Motor neuron (in vitro differentiated cells): ENCODE results near the gene MORN1. TPM values are rescaled to one million over a fixed set of nuclear protein-coding genes. Genes with fewer than 3 reads are reported as not detected.

ENCODE experiments used
- ATAC-seq, 8 experiments: fragments of 200-7000 bp; cut with Tn5 transposase; replicated peaks in 6 of 8; 2 replicates each; pipeline ENCODE4 v1.8.0; 2021; ENCODE audit warnings: mild to moderate bottlenecking in 8 of 8, moderate library complexity in 8 of 8
- H3K27ac ChIP-seq, 2 donors: fragments of 250-450 bp; sonication (Bioruptor Pico); 2 replicates each; pipeline ENCODE4 v1.9.0; 2021; ENCODE audit warnings: antibody characterized with exemption in 2 of 2, mild to moderate bottlenecking in 2 of 2, moderate library complexity in 1 of 2
- H3K4me1 ChIP-seq, 2 donors: fragments of 250-450 bp; sonication (Bioruptor Pico); replicated peaks in 1 of 2; 2 replicates each; pipeline ENCODE4 v1.6.1; 2021; ENCODE audit warnings: antibody characterized with exemption in 2 of 2, mild to moderate bottlenecking in 2 of 2, moderate library complexity in 1 of 2
- H3K4me3 ChIP-seq, 5 donors: fragments of 250-450 bp; sonication (Bioruptor Pico); 2 replicates each; pipeline ENCODE4 v1.9.0; 2021; ENCODE audit warnings: antibody characterized with exemption in 5 of 5, mild to moderate bottlenecking in 5 of 5, moderate library complexity in 4 of 5
- whole genome bisulfite sequencing, 10 experiments: fragments of 450-650 bp; shearing (Covaris generic); methylation state at CpG; one replicate each; pipeline ENCODE4 v1.0.0; 2022; 5-methylcytosine and 5-hydroxymethylcytosine counted together
- in situ Hi-C, 9 experiments: fragments of 400-800 bp; cut with MboI; loops; one replicate each; pipeline ENCODE4 v1.15.0; 2021; ENCODE audit warnings: low sequenced_read_pairs in 9 of 9, low pct_unique_long_range_greater_than_20kb in 2 of 9; ENCODE audit not compliant: unreplicated experiment in 9 of 9
- total RNA-seq, 8 experiments: library from RNA; unstranded; fragments of 300-600 nt; gene quantifications; 2 replicates each; pipeline versions ENCODE4 v1.2.3 to v1.2.4, GENCODE V29; 2022

The MORN1 gene
- total RNA-seq, 8 experiments from 2014 or later = 13.5 to 28.6 (median 21.8) TPM

DNA sequence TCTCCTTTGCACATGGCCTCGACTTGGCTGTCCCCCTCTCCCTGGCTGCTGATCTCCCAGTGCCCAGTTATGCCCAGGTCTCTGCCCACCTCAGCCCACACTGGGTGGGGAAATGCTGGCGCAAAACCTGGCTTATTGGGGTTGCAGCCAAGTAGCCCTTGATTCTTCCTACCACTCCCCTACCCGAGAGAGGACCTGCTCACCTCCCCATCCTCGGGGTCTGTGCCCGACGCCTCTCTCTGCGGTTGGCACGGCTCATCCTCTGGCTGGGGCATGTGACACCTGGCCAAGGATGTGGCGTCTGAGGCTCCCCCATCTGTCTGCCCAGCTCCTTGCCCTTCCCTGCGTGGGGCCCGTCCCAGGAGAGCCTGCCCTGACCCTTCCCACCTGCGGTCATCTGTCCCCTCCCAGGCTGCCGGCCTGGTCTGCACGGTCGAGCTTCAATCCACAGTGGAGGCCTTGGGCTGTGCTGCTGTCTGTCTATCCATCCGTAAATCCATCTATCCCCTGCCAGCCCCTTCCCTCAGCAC, 27.5 kb upstream of the MORN1 start:
- ATAC-seq = no peak
- no peak overlapping the region for H3K27ac ChIP-seq
- in situ Hi-C loops = loop anchor here in 6 of 9 experiments (10.0 to 25.0 kb wide), 5 partner anchors 118 to 1018 kb away; partner anchors contain the start of genes HES5 (in 2 of the 6) and PANK4 (in 2 of the 6)
- H3K4me3 ChIP-seq = no peak overlapping the region
- WGBS, 10 experiments = 20 to 82% (median 66%) methylated on average over 1 to 9 of the region's 16 CpGs; no CpG with 5 or more reads in 4 of the 10 experiments
- H3K4me1 ChIP-seq = peaks cover 9 to 18% of the 10 kb centered on the region in 2 donors

DNA sequence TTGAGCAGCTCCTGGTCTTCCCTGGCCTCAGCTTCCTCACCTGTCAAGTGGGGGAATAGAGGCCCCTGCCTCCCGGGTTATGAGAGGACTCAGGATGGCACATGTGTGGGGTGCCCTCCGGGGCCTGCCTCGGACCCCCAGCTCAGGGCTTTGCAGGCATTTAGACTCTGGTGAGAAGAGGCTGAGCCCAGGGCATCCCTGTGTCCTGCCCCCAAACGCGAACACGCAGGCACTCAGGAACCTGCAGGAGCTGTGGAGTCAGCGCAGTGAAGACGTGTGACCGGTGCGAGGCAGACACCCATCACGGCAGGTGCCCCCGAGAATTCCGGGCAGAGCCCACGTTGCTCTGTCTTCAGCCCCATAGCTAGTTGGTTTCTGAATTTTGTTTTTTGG, 26.5 kb upstream of the MORN1 start:
- no peak for ATAC-seq
- H3K4me3 ChIP-seq = no peak overlapping the region
- in situ Hi-C loops = loop anchor here in 6 of 9 experiments (10.0 to 25.0 kb wide), 5 partner anchors 119 to 1019 kb away; partner anchors contain the start of genes HES5 (in 2 of the 6) and PANK4 (in 2 of the 6)
- peaks cover 17 to 27% of the 10 kb centered on the region in 2 donors for H3K4me1 ChIP-seq
- 76% methylated on average over 8 of the region's 14 CpGs; no CpG with 5 or more reads in 9 of the 10 experiments for WGBS, 10 experiments
- no peak overlapping the region for H3K27ac ChIP-seq

DNA sequence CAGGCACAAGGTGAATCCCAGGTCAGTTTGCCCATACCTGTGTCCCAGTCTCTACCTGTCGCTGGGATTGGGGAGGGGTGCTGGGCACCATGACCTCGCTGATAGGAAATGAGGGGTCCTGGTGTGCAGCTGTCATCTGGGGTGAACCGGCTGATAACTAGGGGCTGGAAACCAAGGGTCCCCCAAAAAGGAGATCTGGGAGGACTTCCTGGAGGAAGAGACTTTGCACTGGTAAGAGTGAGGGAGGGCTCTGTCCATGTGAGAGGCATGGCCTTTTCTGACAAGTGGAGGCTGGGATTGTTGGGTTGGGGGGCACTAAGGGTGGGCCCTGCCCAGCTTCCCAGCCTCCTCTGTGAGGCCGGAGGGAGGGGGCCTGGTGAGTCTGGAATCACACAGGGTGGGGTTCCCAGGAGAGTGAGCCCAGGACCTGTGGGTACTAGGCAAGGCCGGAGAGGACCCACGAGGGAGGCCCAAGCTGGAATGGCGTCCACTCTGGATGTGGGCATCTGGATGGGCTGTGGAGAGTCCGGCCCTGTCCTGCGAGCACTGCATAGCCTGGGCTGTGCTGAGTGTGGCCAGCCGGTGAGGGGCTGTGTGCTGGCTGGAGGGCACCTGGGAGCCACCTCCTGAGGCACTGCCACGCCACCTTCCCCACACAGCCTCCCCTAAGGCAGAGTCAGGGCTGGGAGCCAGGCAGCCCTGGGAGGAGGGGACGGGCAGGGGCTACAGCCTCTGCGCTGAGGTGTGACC, 25.9 kb upstream of the MORN1 start:
- Histone ChIP-seq H3K27ac (no peak overlapping the region), H3K4me3 (no peak overlapping the region), H3K4me1 (peaks cover 17 to 27% of the 10 kb centered on the region in 2 donors)
- ATAC-seq = no peak
- 42 to 100% (median 83%) methylated on average over 1 to 6 of the region's 13 CpGs; no CpG with 5 or more reads in 4 of the 10 experiments for WGBS, 10 experiments
- in situ Hi-C loops = loop anchor here in 6 of 9 experiments (10.0 to 25.0 kb wide), 5 partner anchors 120 to 1020 kb away; partner anchors contain the start of genes HES5 (in 2 of the 6) and PANK4 (in 2 of the 6)

DNA sequence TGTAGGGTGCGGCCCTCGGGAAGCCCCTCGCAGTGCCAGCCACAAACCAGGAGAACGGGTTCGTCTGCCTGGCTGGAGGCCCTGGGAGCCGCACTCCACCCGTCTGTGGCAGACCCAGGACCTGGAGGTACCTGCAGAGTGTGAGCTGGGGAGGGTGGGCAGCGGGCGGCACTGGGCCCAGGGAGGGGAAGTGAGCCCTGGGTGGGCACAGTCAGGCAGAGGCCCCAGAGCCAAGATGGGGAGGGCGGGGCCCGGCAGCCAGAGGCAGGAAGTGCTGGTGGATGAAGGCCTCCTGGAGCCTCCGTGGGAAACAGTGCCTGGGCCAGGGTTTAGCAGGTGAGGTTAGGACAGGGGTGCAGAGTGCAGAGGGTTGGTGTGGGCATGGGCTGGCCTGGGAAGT, 25.0 kb upstream of the MORN1 start:
- ATAC-seq = no peak
- Histone ChIP-seq H3K27ac (no peak overlapping the region), H3K4me3 (no peak overlapping the region), H3K4me1 (peaks cover 21 to 30% of the 10 kb centered on the region in 2 donors)
- in situ Hi-C loops = loop anchor here in 6 of 9 experiments (10.0 to 25.0 kb wide), 5 partner anchors 121 to 1021 kb away; partner anchors contain the start of genes HES5 (in 2 of the 6) and PANK4 (in 2 of the 6)
- WGBS, 10 experiments = no CpG with 5 or more reads among the region's 12 CpGs

DNA sequence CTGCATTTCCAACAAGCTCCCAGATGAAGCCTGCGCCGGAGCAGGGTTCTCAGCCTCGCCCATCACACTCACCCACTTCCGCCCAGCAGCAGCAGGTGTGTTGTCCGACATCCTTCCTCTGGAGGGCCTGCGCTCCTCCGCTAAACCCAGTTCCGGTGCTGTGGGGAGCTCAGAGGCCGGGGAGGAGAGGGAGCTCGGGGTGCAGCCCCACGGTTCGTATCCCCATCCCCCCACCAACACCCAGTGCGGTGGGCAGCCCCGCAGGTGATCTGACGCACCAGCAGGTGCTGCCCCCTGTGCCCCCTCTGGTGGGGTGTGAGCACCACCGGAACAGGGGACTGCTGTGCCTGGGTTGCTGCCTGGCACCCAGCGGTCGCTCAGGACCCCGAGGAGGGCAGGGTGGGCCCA, 24.5 kb upstream of the MORN1 start:
- WGBS, 10 experiments = 89 to 90% methylated on average over 6 to 8 of the region's 19 CpGs; no CpG with 5 or more reads in 8 of the 10 experiments
- H3K4me3 ChIP-seq = no peak overlapping the region
- peaks cover 23 to 32% of the 10 kb centered on the region in 2 donors for H3K4me1 ChIP-seq
- in situ Hi-C loops = loop anchor here in 6 of 9 experiments (10.0 to 25.0 kb wide), 5 partner anchors 121 to 1021 kb away; partner anchors contain the start of genes HES5 (in 2 of the 6) and PANK4 (in 2 of the 6)
- no peak for ATAC-seq
- no peak overlapping the region for H3K27ac ChIP-seq

DNA sequence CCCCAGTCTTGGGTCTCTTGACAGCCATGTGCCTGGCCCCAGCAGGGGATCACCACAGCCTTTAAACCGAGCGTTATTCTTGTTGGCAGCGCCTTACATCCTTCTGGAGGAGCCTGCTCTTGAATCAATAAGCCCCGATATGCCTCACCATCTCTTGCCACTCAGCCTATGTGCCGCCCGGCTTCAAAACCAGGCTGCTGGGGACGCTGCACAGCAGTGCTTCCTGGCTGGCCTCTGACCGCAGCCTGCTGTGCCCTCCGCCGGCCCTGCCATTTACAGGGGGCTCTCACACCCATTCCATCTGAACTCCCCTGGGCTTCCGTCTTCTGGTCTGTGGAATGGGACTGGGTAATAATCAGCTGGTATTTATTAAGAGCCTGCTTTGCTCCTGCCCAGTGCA, 24.0 kb upstream of the MORN1 start:
- Histone ChIP-seq H3K4me1 (peaks cover 23 to 32% of the 10 kb centered on the region in 2 donors), H3K4me3 (no peak overlapping the region), H3K27ac (no peak overlapping the region)
- WGBS, 10 experiments = 7 to 80% (median 58%) methylated on average over 2 to 4 of the region's 11 CpGs; no CpG with 5 or more reads in 7 of the 10 experiments
- in situ Hi-C loops = loop anchor here in 6 of 9 experiments (10.0 to 25.0 kb wide), 5 partner anchors 122 to 1022 kb away; partner anchors contain the start of genes HES5 (in 2 of the 6) and PANK4 (in 2 of the 6)
- no peak for ATAC-seq

DNA sequence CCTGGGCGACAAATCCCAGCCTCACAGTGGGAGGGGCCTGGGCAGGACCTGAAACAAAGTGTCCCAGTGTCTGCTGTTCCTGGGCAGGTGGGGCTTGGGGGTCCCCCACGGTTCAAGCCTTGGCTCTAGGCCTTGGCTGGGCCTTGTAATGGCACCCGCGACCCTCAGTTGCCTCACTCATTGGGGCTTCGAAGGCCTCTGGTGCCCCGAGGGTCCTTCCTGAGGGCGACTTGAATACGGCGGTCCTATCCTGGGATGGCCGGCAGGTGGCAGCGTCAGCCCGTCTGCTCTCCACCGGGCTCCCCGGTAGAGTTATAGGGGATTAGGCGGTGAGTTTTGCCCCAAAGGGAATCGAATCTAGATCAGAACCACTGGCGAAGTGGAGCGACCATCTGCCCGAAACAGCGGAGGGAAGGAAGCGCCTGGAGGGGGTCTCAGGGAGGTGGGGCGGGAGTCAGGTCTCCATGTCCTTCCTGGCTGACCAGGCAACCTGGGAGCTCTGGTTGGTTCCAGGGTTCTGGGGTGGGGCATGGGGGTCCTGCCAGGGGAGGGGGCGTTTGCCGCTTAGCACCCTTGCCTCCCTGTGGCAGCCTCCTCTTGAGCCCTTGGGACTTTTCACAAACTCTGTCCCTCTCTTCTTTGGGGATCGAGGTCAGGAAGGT, 23.1 kb upstream of the MORN1 start:
- in situ Hi-C loops = loop anchor here in 6 of 9 experiments (10.0 to 25.0 kb wide), 5 partner anchors 123 to 1023 kb away; partner anchors contain the start of genes HES5 (in 2 of the 6) and PANK4 (in 2 of the 6)
- Histone ChIP-seq H3K27ac (no peak overlapping the region), H3K4me1 (peaks cover 23 to 30% of the 10 kb centered on the region in 2 donors), H3K4me3 (no peak overlapping the region)
- ATAC-seq = peak; percentile 2 to 24 (median 20)
- 0 to 6% (median 2%) methylated on average over 2 to 19 of the region's 25 CpGs; no CpG with 5 or more reads in 6 of the 10 experiments for WGBS, 10 experiments

DNA sequence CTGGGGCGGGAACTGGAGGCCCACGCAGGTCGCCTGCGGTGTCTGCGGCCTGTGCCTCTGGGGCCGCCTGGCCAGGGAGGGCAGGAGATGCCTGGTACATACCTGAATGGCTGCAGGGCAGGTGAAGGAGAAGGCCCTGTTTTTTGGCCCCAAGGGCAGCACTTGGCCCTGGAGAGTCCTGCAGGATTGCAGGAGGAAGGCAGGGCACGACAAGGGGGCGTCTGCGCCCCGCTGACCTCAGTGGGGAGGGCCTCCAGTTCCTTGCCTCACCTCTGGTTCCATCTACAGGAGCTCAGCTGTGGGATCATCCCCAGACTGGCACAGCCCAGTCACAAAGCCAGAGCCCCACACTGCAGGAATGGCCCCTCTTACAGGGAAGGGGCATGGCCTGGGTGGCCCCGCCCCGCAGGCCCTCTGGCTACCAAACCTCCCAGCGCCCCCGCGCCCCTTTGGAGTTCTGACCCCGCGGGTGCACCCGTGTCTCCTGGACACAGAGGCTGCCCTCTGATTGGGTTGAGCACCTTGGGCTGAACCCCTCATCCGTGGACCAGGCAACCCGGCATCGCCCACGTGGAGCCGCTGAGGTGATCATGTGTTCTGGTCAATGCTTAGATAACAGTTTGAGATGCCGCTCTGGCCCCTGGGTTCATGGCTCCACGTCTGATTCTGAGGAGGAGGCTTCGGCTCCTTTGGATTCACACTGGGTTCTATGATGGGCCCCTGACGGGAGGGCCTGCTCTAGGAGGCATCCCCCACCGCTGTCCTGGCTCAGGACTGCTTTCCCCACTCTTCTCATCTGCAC, 22.3 kb upstream of the MORN1 start:
- H3K4me3 ChIP-seq = peak overlapping the region; percentile 77 to 99 (median 98)
- ATAC-seq = no peak
- in situ Hi-C loops = loop anchor here in 6 of 9 experiments (10.0 to 25.0 kb wide), 5 partner anchors 124 to 1024 kb away; partner anchors contain the start of genes HES5 (in 2 of the 6) and PANK4 (in 2 of the 6)
- H3K4me1 ChIP-seq = peaks cover 23 to 28% of the 10 kb centered on the region in 2 donors
- H3K27ac ChIP-seq = no peak overlapping the region
- 40 to 67% (median 49%) methylated on average over 1 to 15 of the region's 28 CpGs; no CpG with 5 or more reads in 5 of the 10 experiments for WGBS, 10 experiments

DNA sequence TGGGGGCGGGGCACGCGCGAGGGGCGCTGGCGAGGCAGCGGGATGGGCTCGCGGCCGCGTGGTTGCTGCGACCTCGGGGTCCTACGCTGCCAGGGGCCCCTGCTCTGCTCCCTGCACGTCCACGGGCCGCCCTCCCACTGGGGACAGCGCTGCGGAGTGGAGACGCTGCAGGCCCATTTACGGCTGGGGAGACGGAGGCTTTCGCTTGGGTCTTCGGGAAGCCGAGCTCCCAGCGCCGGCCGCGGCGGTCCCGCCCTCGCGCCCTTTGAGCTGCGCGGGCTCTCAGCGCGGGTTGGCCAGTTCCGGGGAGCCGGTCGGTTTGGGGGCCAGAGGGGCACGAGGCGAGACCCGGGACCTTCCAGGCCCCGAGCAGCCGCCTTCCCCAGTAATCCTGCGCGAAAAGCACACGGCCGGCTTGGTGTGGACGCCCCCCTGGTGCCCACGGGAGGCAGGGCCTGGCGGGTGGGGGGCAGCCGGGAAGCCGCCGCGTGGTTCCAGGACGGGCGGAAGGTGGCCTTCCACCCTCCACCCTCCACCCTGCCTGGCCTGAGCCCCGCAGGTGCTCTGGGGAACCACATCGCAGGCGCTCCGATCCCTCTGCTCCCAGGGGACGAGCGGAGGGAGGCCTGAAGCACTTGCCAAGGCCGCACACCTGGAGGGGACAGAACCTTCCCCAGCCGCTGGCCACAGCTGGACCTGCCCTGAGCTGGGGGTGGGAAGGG, 21.6 kb upstream of the MORN1 start:
- WGBS, 10 experiments = 0% methylated on average over 6 to 12 of the region's 66 CpGs; no CpG with 5 or more reads in 8 of the 10 experiments
- peak; percentile 0 to 58 (median 10) for ATAC-seq
- peaks cover 23 to 24% of the 10 kb centered on the region in 2 donors for H3K4me1 ChIP-seq
- peak overlapping the region; percentile 77 to 99 (median 98) for H3K4me3 ChIP-seq
- peak overlapping the region; percentile 46 to 71 for H3K27ac ChIP-seq
- in situ Hi-C loops = loop anchor here in 6 of 9 experiments (10.0 to 25.0 kb wide), 5 partner anchors 124 to 1024 kb away; partner anchors contain the start of genes HES5 (in 2 of the 6) and PANK4 (in 2 of the 6)

DNA sequence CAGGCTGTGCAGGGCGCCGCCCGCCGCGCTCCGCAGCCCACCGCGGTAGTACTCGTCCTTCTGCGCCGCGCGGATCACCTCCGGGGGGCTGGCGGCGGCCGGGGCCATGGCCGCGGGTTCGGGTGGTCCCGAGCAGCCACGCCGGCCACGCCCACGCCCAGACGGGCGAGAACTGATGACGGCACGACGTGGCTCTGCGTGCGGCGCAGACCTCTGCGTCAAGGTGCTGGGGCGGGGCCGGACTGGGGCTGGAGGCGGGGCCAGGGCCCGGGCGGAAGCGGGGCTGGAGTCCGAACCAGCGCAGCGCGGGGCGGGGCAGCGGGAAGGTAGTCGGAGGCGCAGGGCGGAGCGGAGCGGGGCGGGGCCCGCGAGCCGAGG, 21.0 kb upstream of the MORN1 start, which contains the start of gene PEX10:
Gene PEX10, minus strand, starts transcription at position 170 of the 378 bp plus-strand sequence. Its CDS starts 62 bp downstream, at position 108.
- in situ Hi-C loops = loop anchor here in 6 of 9 experiments (10.0 to 25.0 kb wide), 5 partner anchors 125 to 1025 kb away; partner anchors contain the start of genes HES5 (in 2 of the 6) and PANK4 (in 2 of the 6)
- H3K4me1 ChIP-seq = peaks cover 23 to 24% of the 10 kb centered on the region in 2 donors
- H3K4me3 ChIP-seq = peak within 1 kb of the TSS; percentile 77 to 99 (median 98)
- 0 to 3% methylated on average over 6 to 15 of the region's 55 CpGs; no CpG with 5 or more reads in 8 of the 10 experiments for WGBS, 10 experiments
- peak; percentile 82 to 91 (median 86) for ATAC-seq
- peak within 1 kb of the TSS; percentile 83 to 95 for H3K27ac ChIP-seq
